Mucosa of stomach (tissue), 1 donor: Measurements from ENCODE around the gene TMTC2.

Experiments used
- H3K27me3 ChIP-seq: one replicate; pipeline ENCODE4 v1.7.0; 2013; ENCODE audit warnings: mild to moderate bottlenecking, low read length; ENCODE audit not compliant: control insufficient read depth, insufficient read depth
- H3K36me3 ChIP-seq: one replicate; pipeline ENCODE4 v1.7.0; 2013; ENCODE audit warnings: low read length; ENCODE audit not compliant: control insufficient read depth, insufficient read depth
- H3K4me1 ChIP-seq: one replicate; pipeline ENCODE4 v1.7.0; 2013; ENCODE audit warnings: mild to moderate bottlenecking, low read length; ENCODE audit not compliant: control insufficient read depth, insufficient read depth
- H3K4me3 ChIP-seq: one replicate; pipeline ENCODE4 v1.7.0; 2013; ENCODE audit warnings: low read length
- H3K9ac ChIP-seq: one replicate; pipeline ENCODE4 v1.7.0; 2013; ENCODE audit warnings: mild to moderate bottlenecking, low read length, moderate library complexity
- H3K9me3 ChIP-seq: one replicate; pipeline ENCODE4 v1.7.0; 2013; ENCODE audit warnings: mild to moderate bottlenecking, low read length, moderate library complexity; ENCODE audit not compliant: control insufficient read depth
- donor health status: Pancreatic carcinoma.

Gene TMTC2

DNA sequence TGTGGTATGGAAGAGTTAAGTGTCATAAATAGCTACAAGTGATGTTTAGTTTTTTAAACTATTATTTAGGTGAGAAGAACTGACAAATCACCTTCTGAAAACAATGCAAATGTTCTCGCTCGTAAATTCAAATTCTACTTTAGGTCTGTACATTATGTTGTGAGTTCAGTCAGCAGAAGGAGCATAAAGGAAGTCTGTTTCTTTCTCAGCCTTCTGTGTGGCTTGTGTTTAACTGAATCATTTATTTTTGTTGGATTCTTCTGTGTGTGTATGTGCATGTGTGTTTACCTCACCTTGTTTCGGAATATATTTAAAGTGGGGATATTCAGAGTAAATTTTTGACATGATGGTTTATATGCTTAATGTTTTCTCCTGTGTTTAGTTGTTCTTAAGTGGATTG is 285.9 kb downstream of the TMTC2 start:
- H3K9me3 ChIP-seq: no peaks in the 10 kb centered on the region
- H3K36me3 ChIP-seq: no peaks in the 10 kb centered on the region
- H3K4me3 ChIP-seq: no peak overlapping the region
- no peak overlapping the region for H3K9ac ChIP-seq
- no peaks in the 10 kb centered on the region for H3K27me3 ChIP-seq
- H3K4me1 ChIP-seq: no peaks in the 10 kb centered on the region

- H3K9me3 ChIP-seq: no peaks in the 10 kb centered on the region
- no peaks in the 10 kb centered on the region for H3K36me3 ChIP-seq
- no peak overlapping the region for H3K4me3 ChIP-seq
- no peaks in the 10 kb centered on the region for H3K4me1 ChIP-seq
- H3K27me3 ChIP-seq: no peaks in the 10 kb centered on the region
- no peak overlapping the region for H3K9ac ChIP-seq
Measured at GRCh38 chr12:82973592-82973991, 286.9 kb downstream of the TMTC2 start.

DNA sequence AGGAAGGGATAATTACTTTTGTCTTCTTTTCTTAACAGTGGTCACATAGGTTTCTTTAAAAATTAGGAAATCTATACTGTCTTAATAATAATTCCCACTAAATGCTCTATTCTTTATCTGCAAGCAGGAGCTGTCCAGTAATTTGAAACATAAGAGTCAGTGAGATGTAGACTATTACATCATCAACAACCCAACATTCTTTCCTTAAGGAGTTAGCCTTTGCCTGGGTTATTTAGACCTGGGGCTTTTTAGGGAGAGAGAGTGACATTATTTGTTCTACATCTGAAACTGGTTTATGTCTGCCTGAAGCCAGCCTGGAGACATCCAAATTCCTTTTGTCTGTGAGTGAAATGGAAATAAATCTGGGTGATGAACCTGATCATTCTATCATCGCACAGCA is 294.4 kb downstream of the TMTC2 start:
- no peaks in the 10 kb centered on the region for H3K4me1 ChIP-seq
- H3K27me3 ChIP-seq: no peaks in the 10 kb centered on the region
- no peak overlapping the region for H3K9ac ChIP-seq
- no peaks in the 10 kb centered on the region for H3K9me3 ChIP-seq
- H3K36me3 ChIP-seq: no peaks in the 10 kb centered on the region
- H3K4me3 ChIP-seq: no peak overlapping the region

GRCh38 chr12:82994117-82994516 is 307.4 kb downstream of the TMTC2 start:
- no peak overlapping the region for H3K4me3 ChIP-seq
- H3K36me3 ChIP-seq: no peaks in the 10 kb centered on the region
- no peaks in the 10 kb centered on the region for H3K9me3 ChIP-seq
- peaks cover 5% of the 10 kb centered on the region for H3K4me1 ChIP-seq
- H3K27me3 ChIP-seq: no peaks in the 10 kb centered on the region
- H3K9ac ChIP-seq: no peak overlapping the region

DNA sequence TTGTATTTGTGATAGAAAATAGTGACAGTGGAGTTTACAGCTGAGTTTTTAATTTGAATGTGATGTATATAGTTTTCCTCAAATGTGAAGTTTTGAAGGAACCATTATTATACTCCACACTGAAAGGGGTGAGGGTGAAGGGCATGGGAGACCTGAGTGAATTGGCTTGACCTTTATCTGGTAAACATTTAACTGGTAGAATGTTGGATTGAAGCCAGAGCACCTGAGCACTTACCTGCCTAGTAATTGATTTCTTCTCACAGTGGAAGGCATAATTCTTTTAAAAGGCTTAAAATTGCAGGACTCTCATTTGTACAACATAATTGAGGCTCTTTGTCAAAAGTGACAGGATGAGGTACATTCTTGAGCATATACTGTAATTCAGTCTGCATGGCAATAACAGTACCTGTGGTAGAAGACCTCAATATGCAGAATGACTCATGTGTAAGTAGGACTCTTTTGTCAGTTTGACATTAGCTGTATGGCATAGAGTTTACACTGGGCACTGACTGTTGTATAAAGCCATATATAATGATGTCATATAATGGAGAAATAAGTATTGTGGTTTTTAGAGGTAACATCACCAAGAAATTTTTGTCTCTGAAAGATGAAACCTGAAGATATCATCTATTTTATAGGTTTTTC is 309.6 kb downstream of the TMTC2 start:
- Histone ChIP-seq H3K27me3 (no peaks in the 10 kb centered on the region), H3K4me3 (no peak overlapping the region), H3K9me3 (no peaks in the 10 kb centered on the region), H3K9ac (no peak overlapping the region), H3K36me3 (no peaks in the 10 kb centered on the region), H3K4me1 (peaks cover 5% of the 10 kb centered on the region)

- no peaks in the 10 kb centered on the region for H3K36me3 ChIP-seq
- H3K9ac ChIP-seq: no peak overlapping the region
- H3K27me3 ChIP-seq: no peaks in the 10 kb centered on the region
- peaks cover 5% of the 10 kb centered on the region for H3K4me1 ChIP-seq
- H3K4me3 ChIP-seq: no peak overlapping the region
- H3K9me3 ChIP-seq: no peaks in the 10 kb centered on the region
Measured at GRCh38 chr12:82998509-82998908, 311.8 kb downstream of the TMTC2 start.

- peaks cover 2% of the 10 kb centered on the region for H3K4me1 ChIP-seq
- H3K36me3 ChIP-seq: no peaks in the 10 kb centered on the region
- H3K4me3 ChIP-seq: no peak overlapping the region
- H3K27me3 ChIP-seq: no peaks in the 10 kb centered on the region
- no peaks in the 10 kb centered on the region for H3K9me3 ChIP-seq
- no peak overlapping the region for H3K9ac ChIP-seq
Measured at GRCh38 chr12:83003026-83003425, 316.3 kb downstream of the TMTC2 start.

- H3K36me3 ChIP-seq: no peaks in the 10 kb centered on the region
- H3K9ac ChIP-seq: no peak overlapping the region
- H3K27me3 ChIP-seq: no peaks in the 10 kb centered on the region
- H3K9me3 ChIP-seq: peaks cover 4% of the 10 kb centered on the region
- no peaks in the 10 kb centered on the region for H3K4me1 ChIP-seq
- H3K4me3 ChIP-seq: no peak overlapping the region
Measured at GRCh38 chr12:83005534-83006197, 319.0 kb downstream of the TMTC2 start.

GRCh38 chr12:83008703-83009102 is 322.0 kb downstream of the TMTC2 start:
- Histone ChIP-seq H3K36me3 (no peaks in the 10 kb centered on the region), H3K9me3 (peaks cover 4% of the 10 kb centered on the region), H3K9ac (no peak overlapping the region), H3K4me3 (no peak overlapping the region), H3K4me1 (no peaks in the 10 kb centered on the region), H3K27me3 (no peaks in the 10 kb centered on the region)

GRCh38 chr12:83010169-83010804 is 323.6 kb downstream of the TMTC2 start:
- no peaks in the 10 kb centered on the region for H3K36me3 ChIP-seq
- H3K4me1 ChIP-seq: no peaks in the 10 kb centered on the region
- H3K4me3 ChIP-seq: no peak overlapping the region
- peaks cover 4% of the 10 kb centered on the region for H3K9me3 ChIP-seq
- no peaks in the 10 kb centered on the region for H3K27me3 ChIP-seq
- H3K9ac ChIP-seq: no peak overlapping the region

- H3K27me3 ChIP-seq: no peaks in the 10 kb centered on the region
- H3K36me3 ChIP-seq: no peaks in the 10 kb centered on the region
- H3K9ac ChIP-seq: peak overlapping the region; percentile 38
- no peaks in the 10 kb centered on the region for H3K4me1 ChIP-seq
- H3K9me3 ChIP-seq: no peaks in the 10 kb centered on the region
- H3K4me3 ChIP-seq: no peak overlapping the region
Measured at GRCh38 chr12:83015390-83016217, 328.9 kb downstream of the TMTC2 start.
